ENCODE data around the gene ECT2.

Gene ECT2

GRCh38 chr3:172777901-172778300 lies 27.4 kb downstream of the ECT2 start:
- TF ChIP-seq CTCF (IDR thresholded peaks at IDR 0.05; ENCODE audit: borderline replicate concordance, extremely low read depth, low read length, poor library complexity, severe bottlenecking) (no peak), EZH2 (IDR thresholded peaks at IDR 0.05; ENCODE audit: borderline replicate concordance, low read depth, low read length, severe bottlenecking) (no peak)
- Histone ChIP-seq H3K9me3 (ENCODE audit: insufficient read depth, low read length, severe bottlenecking) (no peaks in the 10 kb centered on the region), H3K79me2 (ENCODE audit: insufficient read depth, low read length) (no peaks in the 10 kb centered on the region), H3K27me3 (ENCODE audit: insufficient read depth, low read length, poor library complexity) (no peaks in the 10 kb centered on the region), H3K4me2 (ENCODE audit: insufficient read depth, low read length) (no peak overlapping the region), H3K9ac (ENCODE audit: low read depth, low read length) (no peak overlapping the region), H3K4me1 (ENCODE audit: insufficient read depth, low read length) (no peaks in the 10 kb centered on the region), H3K4me3 (ENCODE audit: low read depth in 1 of 2, low read length in 2 of 2) (no peak overlapping the region), H3K27ac (ENCODE audit: low read length) (no peak overlapping the region), H2AFZ (ENCODE audit: low read depth, low read length) (no peak overlapping the region), H4K20me1 (ENCODE audit: insufficient read depth, low read length) (no peaks in the 10 kb centered on the region), H3K36me3 (ENCODE audit: insufficient read depth, low read length) (peaks cover 90% of the 10 kb centered on the region)
- no peak for DNase-seq
- ATAC-seq (ENCODE audit: insufficient read depth, low read depth), result no peak

GRCh38 chr3:172782235-172782634 lies 31.7 kb downstream of the ECT2 start:
- ATAC-seq (ENCODE audit: insufficient read depth, low read depth) (no peak), DNase-seq (no peak)
- Histone ChIP-seq H3K4me3 (ENCODE audit: low read depth in 1 of 2, low read length in 2 of 2) (no peak overlapping the region), H3K4me1 (ENCODE audit: insufficient read depth, low read length) (no peaks in the 10 kb centered on the region), H3K27me3 (ENCODE audit: insufficient read depth, low read length, poor library complexity) (no peaks in the 10 kb centered on the region), H3K79me2 (ENCODE audit: insufficient read depth, low read length) (no peaks in the 10 kb centered on the region), H3K9ac (ENCODE audit: low read depth, low read length) (no peak overlapping the region), H3K9me3 (ENCODE audit: insufficient read depth, low read length, severe bottlenecking) (no peaks in the 10 kb centered on the region), H3K36me3 (ENCODE audit: insufficient read depth, low read length) (peaks cover 85% of the 10 kb centered on the region), H4K20me1 (ENCODE audit: insufficient read depth, low read length) (no peaks in the 10 kb centered on the region), H3K4me2 (ENCODE audit: insufficient read depth, low read length) (no peak overlapping the region), H3K27ac (ENCODE audit: low read length) (no peak overlapping the region), H2AFZ (ENCODE audit: low read depth, low read length) (no peak overlapping the region)
- TF ChIP-seq EZH2 (IDR thresholded peaks at IDR 0.05; ENCODE audit: borderline replicate concordance, low read depth, low read length, severe bottlenecking), result no peak
- no peak for TF ChIP-seq CTCF (IDR thresholded peaks at IDR 0.05; ENCODE audit: borderline replicate concordance, extremely low read depth, low read length, poor library complexity, severe bottlenecking)

- no peak for DNase-seq
These were observed 35.5 kb downstream of the ECT2 start for GRCh38 chr3:172786036-172786435.

More at GRCh38 chr3:172786036-172786435, 35.5 kb downstream of the ECT2 start:
- Histone ChIP-seq H3K27ac (ENCODE audit: low read length) (no peak overlapping the region), H3K27me3 (ENCODE audit: insufficient read depth, low read length, poor library complexity) (no peaks in the 10 kb centered on the region), H3K9me3 (ENCODE audit: insufficient read depth, low read length, severe bottlenecking) (no peaks in the 10 kb centered on the region), H2AFZ (ENCODE audit: low read depth, low read length) (no peak overlapping the region), H3K4me2 (ENCODE audit: insufficient read depth, low read length) (no peak overlapping the region), H3K4me1 (ENCODE audit: insufficient read depth, low read length) (no peaks in the 10 kb centered on the region), H3K4me3 (ENCODE audit: low read depth in 1 of 2, low read length in 2 of 2) (no peak overlapping the region), H4K20me1 (ENCODE audit: insufficient read depth, low read length) (no peaks in the 10 kb centered on the region), H3K79me2 (ENCODE audit: insufficient read depth, low read length) (no peaks in the 10 kb centered on the region), H3K9ac (ENCODE audit: low read depth, low read length) (no peak overlapping the region), H3K36me3 (ENCODE audit: insufficient read depth, low read length) (peaks cover 92% of the 10 kb centered on the region)
- TF ChIP-seq EZH2 (IDR thresholded peaks at IDR 0.05; ENCODE audit: borderline replicate concordance, low read depth, low read length, severe bottlenecking), result no peak
- TF ChIP-seq CTCF (IDR thresholded peaks at IDR 0.05; ENCODE audit: borderline replicate concordance, extremely low read depth, low read length, poor library complexity, severe bottlenecking), result no peak
- no peak for ATAC-seq (ENCODE audit: insufficient read depth, low read depth)
